HCT116 (cell line): Measurements from ENCODE around the gene PLXDC1. TPM values are rescaled to one million over a fixed set of nuclear protein-coding genes. Genes with fewer than 3 reads are reported as not detected.

ENCODE experiments used
- ATAC-seq: fragments of 200-7000 bp; cut with Tn5 transposase; 2 replicates; pipeline ENCODE4 v1.9.1; 2020; ENCODE audit warnings: mild to moderate bottlenecking, moderate library complexity
- BruUV-seq: library from RNA; stranded (reverse); fragments of 400-500 nt; replicated peaks from 2 replicates; lab custom pipeline; 2021; lab: Mats Ljungman, UMichigan
- CTCF ChIA-PET: fragments of 300-600 bp; sonication (Branson Sonifier 250); formaldehyde crosslinking; loops from one replicate; lab custom pipeline; 2021; ENCODE audit warnings: antibody characterized with exemption; lab: Charles Lee
- POLR2A ChIA-PET: fragments of 300-600, 350-600 bp; sonication (Branson Sonifier 250); formaldehyde crosslinking; loops from one replicate; lab custom pipeline; 2021; ENCODE audit warnings: antibody characterized with exemption; lab: Charles Lee
- RAD21 ChIA-PET, 2 experiments: fragments of 300-600 bp; sonication (Branson Sonifier 250); formaldehyde crosslinking; loops; one replicate each; lab custom pipeline; 2023; ENCODE audit warnings: low total read pairs in 2 of 2; ENCODE audit not compliant: uncharacterized antibody in 2 of 2, unreplicated experiment in 2 of 2, low non-redundant PET in 1 of 2; lab: Charles Lee
- DNase-seq: peaks from one replicate; pipeline ENCODE4 v3.0.0-alpha.2; 2010; ENCODE audit warnings: low read depth, low spot score
- H2AFZ ChIP-seq: fragments of 200-600 bp; shearing (Covaris generic), sonication (generic); 2 replicates; pipeline ENCODE4 v1.6.1; 2017; ENCODE audit warnings: low read depth, mixed run types, mixed read lengths, antibody characterized with exemption, low read length; ENCODE audit not compliant: poor library complexity, severe bottlenecking
- H3K27ac ChIP-seq: 2 replicates; pipeline ENCODE4 v1.5.1; 2012; ENCODE audit warnings: low read depth, low read length
- H3K27me3 ChIP-seq: fragments of 200-600 bp; sonication (generic); 2 replicates; pipeline ENCODE4 v1.6.1; 2016; ENCODE audit warnings: mixed run types, low read length, mixed read lengths; ENCODE audit not compliant: insufficient read depth
- H3K36me3 ChIP-seq, 2 experiments: fragments of 200-500 bp in 1 of 2; fragments of 200-600 bp in 1 of 2; sonication (Bioruptor generic) in 1 of 2; sonication (generic) in 1 of 2; 2 replicates each; pipeline versions ENCODE4 v1.5.1 to v1.6.1; 2014 to 2016; ENCODE audit warnings: low read length in 2 of 2, inconsistent platforms in 1 of 2, mixed read lengths in 1 of 2, mixed run types in 1 of 2; ENCODE audit not compliant: insufficient read depth in 2 of 2, control insufficient read depth in 1 of 2
- H3K4me1 ChIP-seq, 2 experiments: fragments of 200-600 bp in 1 of 2; sonication (generic) in 1 of 2; 2 replicates each; pipeline versions ENCODE4 v1.5.1 to v1.6.1; 2012 to 2017; ENCODE audit warnings: low read length in 2 of 2, inconsistent platforms in 1 of 2, mild to moderate bottlenecking in 1 of 2, mixed read lengths in 1 of 2, mixed run types in 1 of 2, moderate library complexity in 1 of 2; ENCODE audit not compliant: insufficient read depth in 2 of 2, control insufficient read depth in 1 of 2
- H3K4me2 ChIP-seq: fragments of 200-600 bp; sonication (generic); 2 replicates; pipeline ENCODE4 v1.6.1; 2017; ENCODE audit warnings: mixed run types, low read length, mixed read lengths
- H3K4me3 ChIP-seq, 2 experiments: fragments of 200-600 bp in 1 of 2; sonication (generic) in 1 of 2; replicated peaks in 1 of 2; 2 replicates each; pipeline ENCODE4 v1.5.1; 2011 to 2016; ENCODE audit warnings: low read length in 2 of 2, control low read depth in 1 of 2, low read depth in 1 of 2, mild to moderate bottlenecking in 1 of 2, mixed read lengths in 1 of 2, mixed run types in 1 of 2
- H3K79me2 ChIP-seq: fragments of 200-600 bp; sonication (generic); 2 replicates; pipeline ENCODE4 v1.6.1; 2017; ENCODE audit warnings: mild to moderate bottlenecking, mixed run types, low read length, moderate library complexity, mixed read lengths; ENCODE audit not compliant: insufficient read depth
- H3K9ac ChIP-seq: fragments of 200-600 bp; sonication (generic); 2 replicates; pipeline ENCODE4 v1.6.1; 2016; ENCODE audit warnings: low read length, mixed read lengths
- H3K9me2 ChIP-seq: fragments of 200-600 bp; sonication (generic), shearing (Covaris generic); 2 replicates; pipeline ENCODE4 v1.6.1; 2017; ENCODE audit warnings: mixed run types, mild to moderate bottlenecking, moderate library complexity; ENCODE audit not compliant: insufficient read depth
- H3K9me3 ChIP-seq, 2 experiments: fragments of 200-500 bp in 1 of 2; fragments of 200-600 bp in 1 of 2; sonication (Bioruptor generic) in 1 of 2; sonication (generic) in 1 of 2; 2 replicates each; pipeline ENCODE4 v1.6.1; 2014 to 2017; ENCODE audit warnings: low read length in 2 of 2, mixed read lengths in 2 of 2, inconsistent platforms in 1 of 2, low read depth in 1 of 2, mild to moderate bottlenecking in 1 of 2, mixed run types in 1 of 2, moderate library complexity in 1 of 2; ENCODE audit not compliant: control insufficient read depth in 1 of 2, insufficient read depth in 1 of 2
- H4K20me1 ChIP-seq: fragments of 200-600 bp; sonication (generic), shearing (Covaris generic); 2 replicates; pipeline ENCODE4 v1.6.1; 2017; ENCODE audit warnings: mixed run types, mild to moderate bottlenecking, moderate library complexity; ENCODE audit not compliant: insufficient read depth
- ATF3 ChIP-seq: IDR thresholded peaks from 2 replicates; pipeline ENCODE4 v1.6.1; 2012
- CBX3 ChIP-seq: IDR thresholded peaks from 2 replicates; pipeline ENCODE4 v1.6.1; 2012; ENCODE audit warnings: low read depth
- CEBPB ChIP-seq: IDR thresholded peaks from 2 replicates; pipeline ENCODE4 v1.6.1; 2012; ENCODE audit warnings: low read depth
- EZH2 ChIP-seq: fragments of 200-600 bp; sonication (generic); IDR thresholded peaks from 2 replicates; pipeline ENCODE4 v1.6.1; 2017; ENCODE audit warnings: antibody characterized with exemption, mixed run types
- FOSL1 ChIP-seq: IDR thresholded peaks from 2 replicates; pipeline ENCODE4 v1.6.1; 2012; ENCODE audit warnings: low read depth
- JUND ChIP-seq: IDR thresholded peaks from 2 replicates; pipeline ENCODE4 v1.6.1; 2012
- POLR2A ChIP-seq: IDR thresholded peaks from 2 replicates; pipeline ENCODE4 v1.7.0; 2011; ENCODE audit warnings: borderline replicate concordance; ENCODE audit not compliant: insufficient read depth, insufficient read length; ENCODE audit errors: extremely low read depth
- POLR2AphosphoS5 ChIP-seq: IDR thresholded peaks from 2 replicates; pipeline ENCODE4 v1.6.1; 2011; ENCODE audit warnings: mild to moderate bottlenecking, low read depth, low read length, moderate library complexity
- SP1 ChIP-seq: IDR thresholded peaks from 2 replicates; pipeline ENCODE4 v1.6.1; 2012; ENCODE audit warnings: low read depth
- YY1 ChIP-seq: IDR thresholded peaks from 2 replicates; pipeline ENCODE4 v1.6.1; 2011; ENCODE audit warnings: low read length, low read depth, moderate library complexity, mild to moderate bottlenecking; ENCODE audit not compliant: insufficient replicate concordance; ENCODE audit errors: extremely low read depth
- ZFX ChIP-seq: fragments of 450-650 bp; IDR thresholded peaks from 2 replicates; pipeline ENCODE4 v1.6.1; 2017
- ZNF274 ChIP-seq: fragments of 200-500 bp; sonication (Bioruptor generic); IDR thresholded peaks from 2 replicates; pipeline ENCODE4 v1.6.1; 2014; ENCODE audit warnings: mild to moderate bottlenecking, low read depth, low read length, inconsistent platforms
- intact Hi-C: fragments of 100-400 bp; cut with micrococcal nuclease; formaldehyde crosslinking; loops from 2 replicates; pipeline ENCODE4 v1.10.0; 2022
- total RNA-seq: library from RNA; stranded (reverse); gene quantifications from one replicate; pipeline ENCODE4 v1.2.1, GENCODE V29; 2021; ENCODE audit not compliant: unreplicated experiment
- TF ChIP-seq, protein P1 (sequence below): IDR thresholded peaks from 2 replicates; pipeline ENCODE4 v1.6.1; 2011; ENCODE audit warnings: mild to moderate bottlenecking, low read length, moderate library complexity; ENCODE audit not compliant: insufficient replicate concordance; ENCODE audit errors: extremely low read depth
- TF ChIP-seq, protein P2 (sequence below): IDR thresholded peaks from 2 replicates; pipeline ENCODE4 v1.6.1; 2012; ENCODE audit warnings: low read depth
- TF ChIP-seq, protein P3 (sequence below): IDR thresholded peaks from 2 replicates; pipeline ENCODE4 v1.6.1; 2012

Gene PLXDC1
- total RNA-seq, 1 experiment from 2014 or later, result 1.8 TPM

DNA sequence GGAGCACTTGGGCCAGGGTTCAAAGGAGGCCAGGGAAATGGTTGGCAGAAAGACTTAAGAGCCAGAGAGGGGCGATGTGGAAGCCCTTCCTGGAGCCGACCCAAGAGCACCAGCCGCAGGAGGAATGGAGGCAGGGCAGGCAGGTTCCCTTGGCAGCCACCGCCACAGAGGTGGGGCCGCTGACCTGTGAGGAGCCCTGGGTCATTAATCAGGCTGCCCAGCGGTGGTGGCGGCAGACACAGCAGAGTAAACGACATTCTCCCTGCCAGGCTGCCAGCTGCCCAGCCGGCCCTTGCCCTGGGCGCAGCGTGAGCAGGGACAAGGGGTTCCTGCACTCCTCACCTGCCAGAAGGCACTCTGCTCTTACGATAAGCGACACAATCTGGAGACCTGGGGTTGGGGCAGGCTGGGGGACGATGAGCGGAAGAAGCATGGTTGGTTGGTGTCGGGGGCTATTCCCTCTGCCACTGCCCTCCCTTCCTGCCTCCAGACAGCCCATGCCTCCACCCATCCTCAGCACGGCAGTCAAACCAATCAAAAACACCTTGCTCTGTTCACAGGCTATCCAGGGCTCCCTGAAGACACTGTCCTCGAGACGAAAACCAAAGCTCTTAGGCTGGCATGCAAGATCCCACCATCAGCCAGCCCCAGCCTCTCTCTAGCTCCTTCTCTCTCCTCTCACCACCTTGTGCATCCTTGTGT, 40.9 kb downstream of the PLXDC1 start (continued):
- TF ChIP-seq, protein P1, sequence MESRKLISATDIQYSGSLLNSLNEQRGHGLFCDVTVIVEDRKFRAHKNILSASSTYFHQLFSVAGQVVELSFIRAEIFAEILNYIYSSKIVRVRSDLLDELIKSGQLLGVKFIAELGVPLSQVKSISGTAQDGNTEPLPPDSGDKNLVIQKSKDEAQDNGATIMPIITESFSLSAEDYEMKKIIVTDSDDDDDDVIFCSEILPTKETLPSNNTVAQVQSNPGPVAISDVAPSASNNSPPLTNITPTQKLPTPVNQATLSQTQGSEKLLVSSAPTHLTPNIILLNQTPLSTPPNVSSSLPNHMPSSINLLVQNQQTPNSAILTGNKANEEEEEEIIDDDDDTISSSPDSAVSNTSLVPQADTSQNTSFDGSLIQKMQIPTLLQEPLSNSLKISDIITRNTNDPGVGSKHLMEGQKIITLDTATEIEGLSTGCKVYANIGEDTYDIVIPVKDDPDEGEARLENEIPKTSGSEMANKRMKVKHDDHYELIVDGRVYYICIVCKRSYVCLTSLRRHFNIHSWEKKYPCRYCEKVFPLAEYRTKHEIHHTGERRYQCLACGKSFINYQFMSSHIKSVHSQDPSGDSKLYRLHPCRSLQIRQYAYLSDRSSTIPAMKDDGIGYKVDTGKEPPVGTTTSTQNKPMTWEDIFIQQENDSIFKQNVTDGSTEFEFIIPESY, result no peak
- TF ChIP-seq FOSL1, result no peak
- TF ChIP-seq, all 23 proteins: peak for 0

- H3K4me3 ChIP-seq, result no peak overlapping the region
- ChIA-PET POLR2A (no interaction called here), CTCF (no interaction called here), RAD21 (no interaction called here)
- 0 out of 2 replicates have a peak, but pooled peaks cover 4% of the 10 kb centered on the region for H3K27me3 ChIP-seq
- ATAC-seq (no peak), DNase-seq (no peak)
- no peaks in the 10 kb centered on the region for H3K79me2 ChIP-seq
- BruUV-seq, result no TSS peak
- H3K9me3 ChIP-seq, result no peaks in the 10 kb centered on the region
- no peaks in the 10 kb centered on the region for H4K20me1 ChIP-seq
- no peak overlapping the region for H3K9ac ChIP-seq
- no peak overlapping the region for H2AFZ ChIP-seq
- no peaks in the 10 kb centered on the region for H3K4me1 ChIP-seq
- no peaks in the 10 kb centered on the region for H3K36me3 ChIP-seq
- H3K27ac ChIP-seq, result no peak overlapping the region
- H3K9me2 ChIP-seq, result no peaks in the 10 kb centered on the region
- H3K4me2 ChIP-seq, result no peak overlapping the region
- intact Hi-C loops, result no loop called here
- TF ChIP-seq, protein P1, result no peak
- TF ChIP-seq ZNF274 (no peak), CEBPB (no peak), ZFX (no peak), POLR2A (no peak), FOSL1 (no peak), CBX3 (no peak), ATF3 (no peak), POLR2AphosphoS5 (no peak), EZH2 (no peak), YY1 (no peak), SP1 (no peak), JUND (no peak)
- TF ChIP-seq, protein P2, sequence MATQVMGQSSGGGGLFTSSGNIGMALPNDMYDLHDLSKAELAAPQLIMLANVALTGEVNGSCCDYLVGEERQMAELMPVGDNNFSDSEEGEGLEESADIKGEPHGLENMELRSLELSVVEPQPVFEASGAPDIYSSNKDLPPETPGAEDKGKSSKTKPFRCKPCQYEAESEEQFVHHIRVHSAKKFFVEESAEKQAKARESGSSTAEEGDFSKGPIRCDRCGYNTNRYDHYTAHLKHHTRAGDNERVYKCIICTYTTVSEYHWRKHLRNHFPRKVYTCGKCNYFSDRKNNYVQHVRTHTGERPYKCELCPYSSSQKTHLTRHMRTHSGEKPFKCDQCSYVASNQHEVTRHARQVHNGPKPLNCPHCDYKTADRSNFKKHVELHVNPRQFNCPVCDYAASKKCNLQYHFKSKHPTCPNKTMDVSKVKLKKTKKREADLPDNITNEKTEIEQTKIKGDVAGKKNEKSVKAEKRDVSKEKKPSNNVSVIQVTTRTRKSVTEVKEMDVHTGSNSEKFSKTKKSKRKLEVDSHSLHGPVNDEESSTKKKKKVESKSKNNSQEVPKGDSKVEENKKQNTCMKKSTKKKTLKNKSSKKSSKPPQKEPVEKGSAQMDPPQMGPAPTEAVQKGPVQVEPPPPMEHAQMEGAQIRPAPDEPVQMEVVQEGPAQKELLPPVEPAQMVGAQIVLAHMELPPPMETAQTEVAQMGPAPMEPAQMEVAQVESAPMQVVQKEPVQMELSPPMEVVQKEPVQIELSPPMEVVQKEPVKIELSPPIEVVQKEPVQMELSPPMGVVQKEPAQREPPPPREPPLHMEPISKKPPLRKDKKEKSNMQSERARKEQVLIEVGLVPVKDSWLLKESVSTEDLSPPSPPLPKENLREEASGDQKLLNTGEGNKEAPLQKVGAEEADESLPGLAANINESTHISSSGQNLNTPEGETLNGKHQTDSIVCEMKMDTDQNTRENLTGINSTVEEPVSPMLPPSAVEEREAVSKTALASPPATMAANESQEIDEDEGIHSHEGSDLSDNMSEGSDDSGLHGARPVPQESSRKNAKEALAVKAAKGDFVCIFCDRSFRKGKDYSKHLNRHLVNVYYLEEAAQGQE, result no peak
- TF ChIP-seq, protein P3, sequence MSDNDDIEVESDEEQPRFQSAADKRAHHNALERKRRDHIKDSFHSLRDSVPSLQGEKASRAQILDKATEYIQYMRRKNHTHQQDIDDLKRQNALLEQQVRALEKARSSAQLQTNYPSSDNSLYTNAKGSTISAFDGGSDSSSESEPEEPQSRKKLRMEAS, result no peak
Measured at GRCh38 chr17:39108461-39109375, 42.7 kb downstream of the PLXDC1 start.
